ENCODE results near the gene SNAPC4. TPM values are rescaled to one million over a fixed set of nuclear protein-coding genes. Genes with fewer than 3 reads are reported as not detected.
A peak's percentile ranks its signal among the peaks of the same experiment; 100 is the strongest.

Gene SNAPC4
- total and polyA plus RNA-seq, 7 donors = 1.4 to 10.8 (median 5.0) TPM

- TF ChIP-seq POLR2AphosphoS5 (IDR thresholded peaks at IDR 0.05) = no peak
- no peak for TF ChIP-seq EP300 (IDR thresholded peaks at IDR 0.05)
- TF ChIP-seq, protein P1, sequence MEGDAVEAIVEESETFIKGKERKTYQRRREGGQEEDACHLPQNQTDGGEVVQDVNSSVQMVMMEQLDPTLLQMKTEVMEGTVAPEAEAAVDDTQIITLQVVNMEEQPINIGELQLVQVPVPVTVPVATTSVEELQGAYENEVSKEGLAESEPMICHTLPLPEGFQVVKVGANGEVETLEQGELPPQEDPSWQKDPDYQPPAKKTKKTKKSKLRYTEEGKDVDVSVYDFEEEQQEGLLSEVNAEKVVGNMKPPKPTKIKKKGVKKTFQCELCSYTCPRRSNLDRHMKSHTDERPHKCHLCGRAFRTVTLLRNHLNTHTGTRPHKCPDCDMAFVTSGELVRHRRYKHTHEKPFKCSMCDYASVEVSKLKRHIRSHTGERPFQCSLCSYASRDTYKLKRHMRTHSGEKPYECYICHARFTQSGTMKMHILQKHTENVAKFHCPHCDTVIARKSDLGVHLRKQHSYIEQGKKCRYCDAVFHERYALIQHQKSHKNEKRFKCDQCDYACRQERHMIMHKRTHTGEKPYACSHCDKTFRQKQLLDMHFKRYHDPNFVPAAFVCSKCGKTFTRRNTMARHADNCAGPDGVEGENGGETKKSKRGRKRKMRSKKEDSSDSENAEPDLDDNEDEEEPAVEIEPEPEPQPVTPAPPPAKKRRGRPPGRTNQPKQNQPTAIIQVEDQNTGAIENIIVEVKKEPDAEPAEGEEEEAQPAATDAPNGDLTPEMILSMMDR (IDR thresholded peaks at IDR 0.05) = no peak
- TF ChIP-seq POLR2A (IDR thresholded peaks at IDR 0.05) = no peak
- intact Hi-C loops (cut with DNase I) = loop anchor here (5.0 kb wide), 1 partner anchor 38 kb away; the partner anchor contains the start of gene GPSM1
- WGBS, 2 donors = 69 to 82% methylated on average over 31 of the region's 31 CpGs
- peaks cover 0 to 9% (median 6%) of the 10 kb centered on the region in 3 donors for H3K27me3 ChIP-seq
- H3K36me3 ChIP-seq = no peaks in the 10 kb centered on the region
- no peaks in the 10 kb centered on the region for H3K9me3 ChIP-seq
- H3K4me3 ChIP-seq = no peak overlapping the region
- no peak for DNase-seq
- peaks cover 0 to 38% (median 34%) of the 10 kb centered on the region in 4 donors for H3K4me1 ChIP-seq
- no peak overlapping the region for H3K27ac ChIP-seq
Measured at GRCh38 chr9:136364942-136365774, 34.8 kb downstream of the SNAPC4 start.

DNA sequence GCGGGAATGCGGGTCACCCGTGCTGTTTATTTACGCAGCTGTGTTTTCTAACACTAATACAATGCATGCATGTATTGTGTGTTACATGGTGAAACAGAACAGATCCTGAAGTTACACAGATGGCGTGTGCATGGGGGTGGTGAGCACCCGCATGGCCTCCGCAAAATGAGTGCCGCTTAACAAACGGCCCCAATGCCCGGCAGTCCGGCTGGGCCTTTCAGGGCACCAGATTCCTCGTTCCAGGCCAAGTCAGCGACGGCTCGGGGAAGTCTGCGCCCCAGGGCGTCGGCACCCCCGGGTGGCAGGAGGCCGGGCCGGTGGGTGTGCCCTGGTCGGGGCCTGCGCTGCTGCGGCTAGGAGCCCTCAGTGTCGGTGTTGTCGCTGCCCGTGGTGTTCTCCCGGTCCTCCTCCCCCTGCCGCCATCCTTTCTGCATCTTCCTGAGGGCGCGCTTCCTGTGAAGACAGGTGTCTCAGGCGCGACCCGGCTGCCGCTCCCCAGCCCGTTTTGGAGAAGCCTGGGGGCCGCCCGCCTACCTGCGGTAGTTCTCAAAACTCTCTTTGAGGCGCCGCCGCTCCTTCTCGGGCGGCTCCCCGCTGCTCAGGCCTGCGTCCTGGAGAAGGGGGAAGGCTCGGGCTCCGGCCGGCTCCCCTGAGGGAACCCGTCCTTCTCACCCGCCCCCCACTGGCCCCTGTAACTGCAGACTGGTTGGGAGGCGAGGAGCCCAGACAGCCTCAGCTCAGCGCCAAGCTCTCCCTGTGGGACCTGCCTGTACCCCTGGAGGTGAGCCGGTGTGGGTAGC, 35.8 kb downstream of the SNAPC4 start:
- peaks cover 0 to 9% (median 6%) of the 10 kb centered on the region in 3 donors for H3K27me3 ChIP-seq
- H3K4me1 ChIP-seq = peaks cover 0 to 39% (median 34%) of the 10 kb centered on the region in 4 donors
- no peaks in the 10 kb centered on the region for H3K36me3 ChIP-seq
- H3K27ac ChIP-seq = peak overlapping the region in 2 of 4 donors; percentile 88 to 90
- no peak for TF ChIP-seq POLR2AphosphoS5 (IDR thresholded peaks at IDR 0.05)
- TF ChIP-seq EP300 (IDR thresholded peaks at IDR 0.05) = no peak
- TF ChIP-seq, protein P1 (IDR thresholded peaks at IDR 0.05) = peak; percentile 3 to 32 (median 12)
- no peak for TF ChIP-seq POLR2A (IDR thresholded peaks at IDR 0.05)
- H3K9me3 ChIP-seq = no peaks in the 10 kb centered on the region
- intact Hi-C loops (cut with DNase I) = loop anchor here (1.0 to 5.0 kb wide), 4 partner anchors 25 to 52 kb away; partner anchors contain the start of genes GPSM1 and SNAPC4
- no peak for DNase-seq
- peak overlapping the region in 1 of 4 donors; percentile 97 for H3K4me3 ChIP-seq
- 43% methylated on average over 54 of the region's 54 CpGs for WGBS, 2 donors

GRCh38 chr9:136363106-136363948, 36.6 kb downstream of the SNAPC4 start, which contains the start of gene DNLZ:
TSS of gene DNLZ (minus strand) at chr9:136363744. CDS start at chr9:136363714, 30 bp downstream.
- Histone ChIP-seq H3K27me3 (peaks cover 0 to 9% (median 6%) of the 10 kb centered on the region in 3 donors), H3K27ac (peak within 1 kb of the TSS; percentile 88 to 95 (median 92)), H3K9me3 (no peaks in the 10 kb centered on the region), H3K4me3 (peak within 1 kb of the TSS; percentile 66 to 97 (median 87)), H3K4me1 (peaks cover 0 to 39% (median 34%) of the 10 kb centered on the region in 4 donors), H3K36me3 (peaks cover 0 to 2% (median 0%) of the 10 kb centered on the region in 4 donors)
- intact Hi-C loops (cut with DNase I) = loop anchor here (1.0 to 5.0 kb wide), 4 partner anchors 24 to 51 kb away; partner anchors contain the start of genes GPSM1 and SNAPC4
- DNase-seq = peak; percentile 99
- 0 to 1% methylated on average over 97 of the region's 97 CpGs for WGBS, 2 donors
- TF ChIP-seq POLR2AphosphoS5 (IDR thresholded peaks at IDR 0.05) = peak; percentile 75 to 92 (median 88)
- TF ChIP-seq EP300 (IDR thresholded peaks at IDR 0.05) = no peak
- peak; percentile 43 to 52 for TF ChIP-seq POLR2A (IDR thresholded peaks at IDR 0.05)
- TF ChIP-seq, protein P1 (IDR thresholded peaks at IDR 0.05) = peak; percentile 77 to 99 (median 92)

DNA sequence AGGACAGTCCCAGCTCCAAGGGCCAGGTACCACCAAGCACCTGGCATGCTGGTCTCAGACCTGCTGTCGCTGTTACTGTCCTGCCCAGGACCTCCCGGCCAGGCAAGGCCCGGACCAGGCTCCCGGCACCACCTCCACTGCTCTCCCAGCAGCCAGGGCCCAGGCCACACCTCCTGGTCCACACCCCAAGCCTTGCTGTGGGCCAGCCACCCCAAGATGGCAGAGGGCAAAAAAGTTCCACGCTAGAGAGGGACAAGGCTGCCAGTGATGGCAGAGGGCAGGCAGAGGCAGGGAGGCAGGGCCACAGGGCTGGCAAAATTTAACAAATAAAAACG, 37.6 kb downstream of the SNAPC4 start:
- no peak for DNase-seq
- H3K4me1 ChIP-seq = peaks cover 0 to 39% (median 34%) of the 10 kb centered on the region in 4 donors
- H3K36me3 ChIP-seq = peaks cover 0 to 11% (median 2%) of the 10 kb centered on the region in 4 donors
- no peaks in the 10 kb centered on the region for H3K9me3 ChIP-seq
- H3K27ac ChIP-seq = peak overlapping the region; percentile 88 to 95 (median 92)
- intact Hi-C loops (cut with DNase I) = loop anchor here (5.0 kb wide), 1 partner anchor 35 kb away; the partner anchor contains the start of gene GPSM1
- peak overlapping the region in 1 of 4 donors; percentile 87 for H3K4me3 ChIP-seq
- 72 to 85% methylated on average over 6 of the region's 6 CpGs for WGBS, 2 donors
- peaks cover 0 to 9% (median 6%) of the 10 kb centered on the region in 3 donors for H3K27me3 ChIP-seq
- TF ChIP-seq EP300 (IDR thresholded peaks at IDR 0.05) (no peak), POLR2A (IDR thresholded peaks at IDR 0.05) (no peak)
- TF ChIP-seq, protein P1 (IDR thresholded peaks at IDR 0.05) = no peak

All from sigmoid colon (tissue), 7 donors.